Urinary bladder (tissue), 4 donors: ENCODE results near the gene PFKFB3. TPM values are rescaled to one million over a fixed set of nuclear protein-coding genes. Genes with fewer than 3 reads are reported as not detected.
A peak's percentile ranks its signal among the peaks of the same experiment; 100 is the strongest.
"Not testable (repeated sequence)": the region's sequence is repeated elsewhere in the genome, so short reads cannot be mapped to it uniquely, and the experiment has no call there.

Source experiments
- DNase-seq: peaks from one replicate; pipeline ENCODE4 v3.0.0-alpha.2; 2015; ENCODE audit errors: extremely low spot score
- H3K27ac ChIP-seq: one replicate; pipeline ENCODE4 v1.5.1; 2013; ENCODE audit warnings: low read depth, mild to moderate bottlenecking, moderate library complexity
- H3K36me3 ChIP-seq: one replicate; pipeline ENCODE4 v1.6.1; 2013; ENCODE audit warnings: mild to moderate bottlenecking, moderate library complexity; ENCODE audit not compliant: insufficient read depth
- H3K4me1 ChIP-seq: one replicate; pipeline ENCODE4 v1.6.1; 2013; ENCODE audit warnings: mild to moderate bottlenecking, moderate library complexity; ENCODE audit not compliant: insufficient read depth
- H3K4me3 ChIP-seq: one replicate; pipeline ENCODE4 v1.5.1; 2013; ENCODE audit warnings: low read depth, low read length
- WGBS: extraction: QIAGEN DNeasy Blood & Tissue Kit; methylation state at CpG from one replicate; pipeline ENCODE4 v1.1.7; 2013; 5-methylcytosine and 5-hydroxymethylcytosine counted together
- polyA plus RNA-seq: library from polyadenylated mRNA; stranded (reverse); fragments of 200-250 nt; gene quantifications from one replicate; pipeline ENCODE4 v1.2.3, GENCODE V29; 2013
- total RNA-seq: library from RNA; depleted of rRNA; stranded (reverse); fragments of >200 nt; gene quantifications from one replicate; pipeline ENCODE4 v1.2.3, GENCODE V29; 2014
- donor health status: healthy with polysubstance abuse.
- donor health status: healthy.

Gene PFKFB3
- total and polyA plus RNA-seq, 2 donors, result 6.5 to 31.8 TPM

- Histone ChIP-seq H3K4me1 (peaks cover 2% of the 10 kb centered on the region), H3K27ac (no peak overlapping the region), H3K36me3 (no peaks in the 10 kb centered on the region), H3K4me3 (peak overlapping the region; percentile 55)
- no peak for DNase-seq
- under 1% methylated on average over 59 of the region's 59 CpGs for WGBS
Measured at GRCh38 chr10:6200734-6201515, 1.8 kb upstream of the PFKFB3 start.

DNA sequence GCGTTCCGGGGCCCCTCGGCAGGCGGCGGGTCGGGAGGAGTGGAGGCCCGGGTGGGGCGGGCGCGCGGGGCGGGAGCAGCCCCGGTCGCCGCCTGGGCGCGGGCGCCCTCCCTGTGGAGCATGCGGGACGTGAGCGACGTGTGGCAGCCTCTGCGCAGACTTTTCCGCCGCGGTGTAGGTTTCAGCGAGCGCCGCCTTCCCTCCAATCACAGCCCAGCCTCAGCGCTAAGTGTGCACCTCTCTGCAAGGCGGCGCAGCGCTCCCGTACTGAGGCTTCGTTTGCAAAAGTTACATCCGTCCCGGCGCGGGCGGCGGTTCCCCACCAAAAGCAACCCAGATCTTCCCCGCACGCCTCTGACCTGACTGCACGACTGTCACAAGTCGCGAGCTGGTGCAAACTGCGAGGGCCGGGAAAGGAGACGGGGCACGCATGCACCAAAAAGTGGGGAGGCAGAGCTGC lies 1.2 kb upstream of the PFKFB3 start:
- Histone ChIP-seq H3K4me3 (peak overlapping the region; percentile 55), H3K36me3 (no peaks in the 10 kb centered on the region), H3K27ac (no peak overlapping the region), H3K4me1 (peaks cover 2% of the 10 kb centered on the region)
- WGBS, result 1% methylated on average over 50 of the region's 50 CpGs
- DNase-seq, result no peak

DNA sequence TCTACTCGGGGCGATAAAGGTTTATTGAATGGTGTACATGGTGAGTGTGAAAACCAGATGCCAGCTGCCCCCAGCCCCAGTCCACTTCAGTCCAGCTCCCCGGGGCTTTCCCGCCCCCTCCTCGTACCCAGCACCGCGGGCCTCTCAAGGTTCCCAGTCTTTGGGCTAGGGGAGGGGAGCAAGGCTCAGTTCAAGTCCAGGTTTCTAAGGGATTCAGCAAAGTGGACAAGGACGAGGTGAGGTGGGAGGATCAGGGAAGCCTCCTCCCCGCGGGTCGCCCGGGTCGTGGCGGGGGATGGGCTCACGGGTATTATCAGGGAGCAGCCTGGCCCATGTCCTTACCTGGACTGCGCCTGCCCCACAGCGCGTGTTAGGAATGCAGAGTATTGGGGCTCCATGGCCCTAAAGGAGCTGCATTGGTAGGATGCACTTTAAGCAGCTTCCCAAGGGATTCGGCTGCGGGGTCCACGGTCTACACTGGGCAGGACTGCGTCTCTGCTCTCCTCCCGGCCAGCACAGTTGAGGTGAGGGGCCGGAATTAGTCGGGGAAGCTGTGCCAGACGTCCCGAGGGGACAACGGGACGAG lies 541 bp upstream of the PFKFB3 start:
- WGBS, result 1% methylated on average over 29 of the region's 29 CpGs
- Histone ChIP-seq H3K4me1 (peaks cover 2% of the 10 kb centered on the region), H3K36me3 (no peaks in the 10 kb centered on the region), H3K27ac (no peak overlapping the region), H3K4me3 (peak overlapping the region; percentile 79)
- no peak for DNase-seq

DNA sequence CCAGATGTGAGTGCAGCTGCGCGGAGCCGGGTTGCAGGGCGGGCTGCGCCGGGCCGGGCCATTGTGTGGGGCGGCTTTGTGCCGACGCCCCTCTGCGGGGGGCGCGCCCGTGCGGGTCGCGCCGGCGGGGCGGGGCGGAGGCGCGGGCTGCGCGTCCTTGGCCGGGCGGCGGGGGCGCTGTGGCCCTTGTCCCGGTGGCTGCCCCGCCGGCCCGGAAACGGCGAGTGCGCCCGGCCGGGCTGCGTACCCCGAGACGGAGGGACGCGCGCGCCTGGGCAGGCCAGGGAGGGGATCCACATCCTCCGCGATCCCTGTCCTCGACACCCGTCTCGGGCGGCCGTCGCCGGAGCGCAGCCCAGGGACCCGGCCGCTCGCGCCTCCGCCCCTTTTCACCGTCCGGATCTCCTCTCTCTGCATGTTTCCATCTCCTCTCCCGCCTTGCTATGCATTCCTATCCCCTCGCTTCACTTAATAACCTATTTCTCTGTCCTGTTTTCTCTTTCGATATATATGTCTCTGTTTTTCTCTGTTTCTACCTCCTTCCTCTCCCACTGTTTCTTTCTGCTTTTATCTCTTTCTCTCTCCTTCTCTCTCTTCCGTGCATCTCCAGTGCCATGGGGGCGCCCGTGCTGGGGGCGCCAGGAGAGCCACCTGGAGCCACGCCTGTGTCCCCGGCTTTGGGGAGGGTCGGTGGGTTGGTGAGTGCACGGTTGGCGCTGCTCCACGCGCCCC lies 765 bp downstream of the PFKFB3 start:
- Histone ChIP-seq H3K27ac (peak overlapping the region; percentile 72), H3K4me3 (peak overlapping the region; percentile 79), H3K36me3 (no peaks in the 10 kb centered on the region), H3K4me1 (peaks cover 2% of the 10 kb centered on the region)
- WGBS, result under 1% methylated on average over 74 of the region's 76 CpGs
- no peak for DNase-seq

DNA sequence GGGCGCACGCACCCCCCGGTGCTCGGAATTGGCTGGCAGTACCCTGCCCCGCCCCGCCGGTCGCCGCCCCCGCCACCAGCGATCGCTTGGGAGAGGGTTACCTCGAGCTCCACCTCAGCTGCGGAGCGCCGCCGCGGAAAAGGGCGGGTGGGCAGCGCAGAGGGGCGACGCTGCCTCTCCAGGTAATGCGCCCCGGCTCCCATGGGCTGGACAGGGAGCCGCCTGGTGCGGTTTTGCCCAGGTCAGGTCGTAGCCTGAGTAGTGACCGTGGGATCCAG lies 1.3 kb downstream of the PFKFB3 start:
- H3K4me3 ChIP-seq, result peak overlapping the region; percentile 79
- peak overlapping the region; percentile 62 for H3K27ac ChIP-seq
- peaks cover 2% of the 10 kb centered on the region for H3K4me1 ChIP-seq
- WGBS, result 4% methylated on average over 28 of the region's 28 CpGs
- DNase-seq, result no peak
- no peaks in the 10 kb centered on the region for H3K36me3 ChIP-seq

- DNase-seq, result no peak
Measured at GRCh38 chr10:6204341-6205191, 1.8 kb downstream of the PFKFB3 start.

GRCh38 chr10:6206486-6206885 lies 3.8 kb downstream of the PFKFB3 start:
- 94% methylated on average over 17 of the region's 29 CpGs for WGBS
- H3K36me3 ChIP-seq, H3K27ac ChIP-seq, DNase-seq, H3K4me1 ChIP-seq, H3K4me3 ChIP-seq: not testable (repeated sequence)

More at GRCh38 chr10:6204341-6205191, 1.8 kb downstream of the PFKFB3 start:
- Histone ChIP-seq H3K36me3 (no peaks in the 10 kb centered on the region), H3K4me3 (peak overlapping the region; percentile 79), H3K27ac (peak overlapping the region; percentile 62), H3K4me1 (peaks cover 2% of the 10 kb centered on the region)
- 30% methylated on average over 24 of the region's 24 CpGs for WGBS

GRCh38 chr10:6207658-6208057 lies 4.9 kb downstream of the PFKFB3 start:
- H3K36me3 ChIP-seq, result no peaks in the 10 kb centered on the region
- no peak for DNase-seq
- H3K27ac ChIP-seq, result no peak overlapping the region
- 93% methylated on average over 4 of the region's 4 CpGs for WGBS
- no peaks in the 10 kb centered on the region for H3K4me1 ChIP-seq
- H3K4me3 ChIP-seq, result no peak overlapping the region

GRCh38 chr10:6208799-6209235 lies 6.1 kb downstream of the PFKFB3 start:
- no peaks in the 10 kb centered on the region for H3K4me1 ChIP-seq
- DNase-seq, result no peak
- no peaks in the 10 kb centered on the region for H3K36me3 ChIP-seq
- 80% methylated on average over 12 of the region's 12 CpGs for WGBS
- H3K27ac ChIP-seq, result no peak overlapping the region
- no peak overlapping the region for H3K4me3 ChIP-seq

- Histone ChIP-seq H3K27ac (no peak overlapping the region), H3K36me3 (peaks cover 3% of the 10 kb centered on the region), H3K4me1 (no peaks in the 10 kb centered on the region), H3K4me3 (no peak overlapping the region)
- DNase-seq, result no peak
- 90% methylated on average over 6 of the region's 6 CpGs for WGBS
Measured at GRCh38 chr10:6211341-6211670, 8.6 kb downstream of the PFKFB3 start.

- H3K27ac ChIP-seq, result no peak overlapping the region
- 35% methylated on average over 30 of the region's 30 CpGs for WGBS
- H3K4me1 ChIP-seq, result no peaks in the 10 kb centered on the region
- no peak overlapping the region for H3K4me3 ChIP-seq
- peaks cover 3% of the 10 kb centered on the region for H3K36me3 ChIP-seq
- DNase-seq, result no peak
Measured at GRCh38 chr10:6211671-6212635, 9.2 kb downstream of the PFKFB3 start.

GRCh38 chr10:6212806-6213205 lies 10.1 kb downstream of the PFKFB3 start:
- H3K27ac ChIP-seq, result no peak overlapping the region
- H3K4me1 ChIP-seq, result no peaks in the 10 kb centered on the region
- no peak overlapping the region for H3K4me3 ChIP-seq
- H3K36me3 ChIP-seq, result peaks cover 6% of the 10 kb centered on the region
- 81% methylated on average over 3 of the region's 3 CpGs for WGBS
- DNase-seq, result no peak
